ENCODE results near the gene PSMB11. TPM values are rescaled to one million over a fixed set of nuclear protein-coding genes. Genes with fewer than 3 reads are reported as not detected.

The PSMB11 gene
- total RNA-seq, 3 donors from 2014 or later, result not detected

- TF ChIP-seq CTCF (IDR thresholded peaks at IDR 0.05), result no peak
- Histone ChIP-seq H3K4me3 (no peak overlapping the region), H3K36me3 (ENCODE audit: low read depth) (no peaks in the 10 kb centered on the region), H3K4me1 (ENCODE audit: low read depth) (peaks cover 5% of the 10 kb centered on the region), H3K9me3 (no peaks in the 10 kb centered on the region)
- ATAC-seq (no peak), DNase-seq (no peak)
- intact Hi-C loops (cut with DNase I, micrococcal nuclease), result no loop called here
Observed at GRCh38 chr14:23024612-23025075, 17.4 kb upstream of the PSMB11 start.

- no peaks in the 10 kb centered on the region for H3K36me3 ChIP-seq (ENCODE audit: low read depth)
- TF ChIP-seq CTCF (IDR thresholded peaks at IDR 0.05), result no peak
- DNase-seq (no peak), ATAC-seq (peak; percentile 24)
- no peak overlapping the region for H3K4me3 ChIP-seq
- no peaks in the 10 kb centered on the region for H3K9me3 ChIP-seq
- H3K4me1 ChIP-seq (ENCODE audit: low read depth), result peaks cover 5% of the 10 kb centered on the region
- intact Hi-C loops (cut with DNase I, micrococcal nuclease), result no loop called here
Observed at GRCh38 chr14:23025151-23025814, 16.7 kb upstream of the PSMB11 start.

GRCh38 chr14:23028799-23029198 lies 13.2 kb upstream of the PSMB11 start:
- intact Hi-C loops (cut with DNase I, micrococcal nuclease), result no loop called here
- no peaks in the 10 kb centered on the region for H3K36me3 ChIP-seq (ENCODE audit: low read depth)
- no peak overlapping the region for H3K4me3 ChIP-seq
- H3K4me1 ChIP-seq (ENCODE audit: low read depth), result peaks cover 13% of the 10 kb centered on the region
- no peak for TF ChIP-seq CTCF (IDR thresholded peaks at IDR 0.05)
- ATAC-seq (peak; percentile 41), DNase-seq (no peak)
- no peaks in the 10 kb centered on the region for H3K9me3 ChIP-seq

GRCh38 chr14:23030936-23031335 lies 11.1 kb upstream of the PSMB11 start:
- intact Hi-C loops (cut with DNase I, micrococcal nuclease), result no loop called here
- Histone ChIP-seq H3K9me3 (no peaks in the 10 kb centered on the region), H3K4me3 (no peak overlapping the region), H3K4me1 (ENCODE audit: low read depth) (peaks cover 13% of the 10 kb centered on the region), H3K36me3 (ENCODE audit: low read depth) (no peaks in the 10 kb centered on the region)
- TF ChIP-seq CTCF (IDR thresholded peaks at IDR 0.05), result no peak
- ATAC-seq, result no peak
- no peak for DNase-seq

DNA sequence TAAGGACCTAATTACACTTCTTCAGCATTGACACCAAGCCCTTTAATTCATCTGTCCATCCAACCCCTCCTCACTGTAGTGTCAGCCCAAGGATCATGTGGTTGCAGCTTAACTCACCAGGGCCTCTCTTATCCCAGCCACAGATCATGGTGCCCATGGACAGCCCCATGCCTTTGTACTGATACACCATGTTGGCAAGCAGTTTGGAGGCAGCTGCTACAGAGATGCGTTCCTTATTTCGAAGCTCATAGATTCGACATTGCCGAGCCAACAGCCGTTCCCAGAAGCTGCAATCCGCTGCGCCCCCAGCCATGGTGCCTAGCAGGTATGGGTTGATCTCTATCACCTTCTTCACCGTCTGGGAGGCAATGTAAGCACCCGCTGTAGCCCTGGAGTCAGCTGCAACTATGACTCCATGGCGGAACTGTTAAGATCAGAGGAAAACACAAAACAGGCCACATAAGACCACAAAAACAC lies 8.7 kb upstream of the PSMB11 start:
- DNase-seq, result no peak
- peaks cover 13% of the 10 kb centered on the region for H3K4me1 ChIP-seq (ENCODE audit: low read depth)
- ATAC-seq, result no peak
- H3K4me3 ChIP-seq, result no peak overlapping the region
- intact Hi-C loops (cut with DNase I, micrococcal nuclease), result no loop called here
- no peaks in the 10 kb centered on the region for H3K36me3 ChIP-seq (ENCODE audit: low read depth)
- no peaks in the 10 kb centered on the region for H3K9me3 ChIP-seq
- TF ChIP-seq CTCF (IDR thresholded peaks at IDR 0.05), result no peak
